Measurements from ENCODE around the gene FKBP15.

FKBP15 gene

GRCh38 chr9:113228130-113228665 lies 7.1 kb upstream of the FKBP15 start:
- DNase-seq (ENCODE audit: low read depth): no peak

- DNase-seq (ENCODE audit: low read depth): no peak
Observed at GRCh38 chr9:113227436-113227835, 6.4 kb upstream of the FKBP15 start.

DNA sequence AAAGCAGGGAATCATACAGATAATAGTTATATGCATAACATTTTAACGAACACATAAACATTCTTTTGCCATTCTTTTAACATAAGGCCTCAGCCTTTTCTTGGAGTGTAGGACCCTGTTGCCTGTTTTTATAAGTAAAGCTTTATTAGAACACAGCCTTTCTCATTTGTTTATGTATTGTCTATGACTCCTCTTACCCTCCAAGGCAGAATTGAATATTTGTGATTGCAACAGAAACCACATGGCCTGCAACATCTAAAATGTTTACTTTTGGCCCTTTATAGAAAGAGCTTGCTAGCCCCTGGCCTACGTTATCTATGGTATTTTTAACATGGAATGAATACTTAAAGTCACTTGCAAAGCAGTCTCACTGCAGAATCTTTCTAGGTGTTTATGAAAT lies 2.9 kb upstream of the FKBP15 start:
- no peak for DNase-seq (ENCODE audit: low read depth)

- no peak for DNase-seq (ENCODE audit: low read depth)
Observed at GRCh38 chr9:113222482-113222841, 1.4 kb upstream of the FKBP15 start.

- no peak for DNase-seq (ENCODE audit: low read depth)
Observed at GRCh38 chr9:113221800-113222481, 864 bp upstream of the FKBP15 start.

- no peak for DNase-seq (ENCODE audit: low read depth)
Observed at GRCh38 chr9:113220467-113221002, 542 bp downstream of the FKBP15 start.

DNA sequence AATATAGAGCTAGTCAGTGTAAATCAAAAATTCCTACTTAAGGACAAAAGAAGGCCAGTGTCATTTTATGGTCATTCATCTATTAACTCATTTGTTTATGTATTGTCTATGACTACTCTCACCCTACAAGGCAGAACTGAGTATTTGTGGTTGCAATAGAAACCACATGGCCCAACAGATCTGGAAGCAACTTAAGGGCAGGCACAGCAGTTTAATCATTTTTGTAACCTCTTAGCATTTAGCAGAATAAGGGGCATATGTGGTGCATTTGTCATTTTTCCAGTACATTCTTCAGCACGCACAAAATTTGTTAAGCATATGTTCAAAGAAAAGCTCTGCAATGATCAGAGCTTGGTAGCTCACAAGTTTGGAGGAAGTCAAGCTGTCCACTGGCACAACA lies 1.1 kb downstream of the FKBP15 start:
- DNase-seq (ENCODE audit: low read depth): no peak

DNA sequence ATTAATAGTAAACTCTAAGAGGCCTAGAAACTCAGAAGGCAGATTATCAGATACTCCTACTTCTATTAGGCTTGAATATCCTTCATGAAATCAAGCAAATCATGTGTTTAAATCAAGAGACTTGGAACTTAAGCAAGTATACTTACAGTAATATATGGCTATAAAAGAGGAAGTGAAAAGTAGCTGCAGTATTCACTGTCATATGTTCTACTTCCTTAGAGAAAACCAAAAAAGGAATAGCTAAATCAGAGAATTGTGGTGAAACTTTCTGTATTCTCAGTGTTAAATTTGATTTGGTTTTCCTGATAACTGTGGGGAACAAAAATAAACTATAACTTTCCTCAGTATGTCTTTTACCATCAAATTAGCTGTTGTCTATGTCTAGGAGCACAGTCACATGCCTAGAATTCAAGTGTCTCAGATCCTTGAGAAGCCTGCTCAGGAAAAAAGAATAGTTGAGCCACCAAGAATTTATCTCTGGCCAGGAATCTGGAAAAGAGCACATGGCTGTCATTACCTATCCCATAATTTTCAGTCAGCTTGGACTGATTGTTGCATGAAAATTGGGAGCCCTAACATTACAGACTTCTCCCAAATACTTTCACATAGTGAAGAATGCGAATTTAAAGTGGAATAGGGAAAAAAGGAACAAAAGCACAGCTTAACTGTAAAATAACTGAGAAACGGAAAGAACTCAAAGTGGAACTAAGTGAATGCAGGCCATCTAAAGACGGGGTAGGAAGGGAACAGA lies 1.7 kb downstream of the FKBP15 start:
- no peak for DNase-seq (ENCODE audit: low read depth)

- no peak for DNase-seq (ENCODE audit: low read depth)
Observed at GRCh38 chr9:113216406-113216805, 4.7 kb downstream of the FKBP15 start.

DNA sequence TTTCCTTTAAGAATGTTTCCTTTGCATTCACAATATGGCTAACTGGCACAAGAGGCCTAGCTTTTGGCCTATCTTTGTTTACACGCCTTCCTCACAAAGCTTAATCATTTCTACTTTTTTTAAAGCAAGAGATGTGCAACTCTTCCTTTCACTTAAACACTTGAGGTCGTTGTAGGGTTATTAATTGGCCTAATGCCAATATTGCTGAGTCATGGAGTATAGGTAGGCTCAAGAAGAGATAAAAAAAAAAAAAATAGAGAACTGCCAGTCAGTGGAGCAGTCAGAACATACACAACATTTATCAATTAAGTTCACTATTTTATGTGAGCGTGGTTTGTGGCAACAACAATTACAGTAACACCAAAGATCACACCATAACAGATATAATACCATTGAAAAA lies 5.9 kb downstream of the FKBP15 start:
- DNase-seq (ENCODE audit: low read depth): no peak

DNA sequence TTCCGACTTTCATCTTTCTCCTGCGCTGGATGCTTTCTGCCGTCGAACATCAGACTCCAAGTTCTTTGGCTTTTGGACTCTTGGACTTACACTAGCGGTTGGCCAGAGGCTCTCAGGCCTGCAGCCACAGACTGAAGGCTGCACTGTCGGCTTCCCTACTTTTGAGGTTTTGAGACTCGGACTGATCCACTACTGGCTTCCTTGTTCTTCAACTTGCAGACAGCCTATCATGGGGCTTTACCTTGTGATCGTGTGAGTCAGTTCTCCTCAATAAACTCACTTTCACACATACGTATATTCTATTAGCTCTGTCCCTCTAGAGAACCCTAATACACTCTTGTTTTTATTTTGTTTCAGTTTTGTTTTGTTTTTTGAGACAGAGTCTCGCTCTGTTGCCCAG lies 10.3 kb downstream of the FKBP15 start:
- DNase-seq (ENCODE audit: low read depth): no peak

DNA sequence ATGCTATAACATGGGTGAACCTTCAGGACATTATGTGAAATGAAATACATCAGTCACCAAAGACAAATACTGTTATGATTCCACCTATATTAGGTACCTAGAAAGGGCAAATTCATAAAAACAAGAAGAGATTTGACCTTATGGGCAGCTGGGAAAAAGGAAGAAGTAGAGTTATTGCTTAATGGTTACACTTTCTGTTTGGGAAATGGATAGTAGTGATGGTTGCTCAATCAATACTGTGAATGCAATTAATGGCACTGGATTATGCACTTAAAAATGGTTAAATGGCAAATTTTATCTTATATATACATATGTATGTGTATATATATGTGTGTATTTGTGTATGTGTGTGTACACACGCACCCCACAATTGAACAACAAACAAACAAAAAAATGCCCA lies 15.2 kb downstream of the FKBP15 start:
- no peak for DNase-seq (ENCODE audit: low read depth)

DNA sequence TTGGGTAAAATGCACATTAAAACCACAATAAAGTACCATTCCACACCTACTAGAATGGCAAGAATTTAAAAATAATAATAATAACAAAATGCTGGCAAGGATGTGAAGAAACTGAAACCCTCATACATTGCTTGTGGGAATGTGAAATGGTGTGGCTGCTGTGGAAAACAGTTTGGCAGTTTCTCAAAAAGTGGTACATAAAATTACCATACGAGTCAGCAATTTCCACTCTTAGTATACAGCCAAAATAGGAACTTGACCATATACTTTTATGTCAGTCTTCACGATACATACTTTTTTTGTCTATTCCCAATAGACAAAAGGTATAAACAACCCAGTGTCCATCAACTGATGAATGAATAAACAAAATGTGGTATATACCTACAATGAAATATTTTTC lies 15.6 kb downstream of the FKBP15 start:
- no peak for DNase-seq (ENCODE audit: low read depth)

GRCh38 chr9:113199683-113200329 lies 21.3 kb downstream of the FKBP15 start:
- no peak for DNase-seq (ENCODE audit: low read depth)

DNA sequence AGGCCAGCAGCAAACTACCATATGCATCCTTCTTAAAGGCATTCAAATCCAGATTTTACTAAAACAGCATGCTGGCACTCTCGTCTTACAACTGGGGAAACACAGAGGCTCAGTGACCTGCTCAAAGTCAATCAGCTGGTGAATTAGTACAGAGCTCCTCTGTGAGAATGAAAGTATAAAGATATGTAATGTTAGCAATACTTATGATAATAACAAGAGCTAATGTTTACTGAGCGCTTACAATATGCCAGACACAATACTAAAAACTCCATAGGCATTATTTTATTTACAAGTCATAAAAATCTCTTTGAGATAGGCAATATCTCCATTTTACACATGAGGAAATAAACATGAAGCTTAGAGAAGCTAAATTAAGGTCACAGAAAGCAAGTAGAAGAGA lies 28.6 kb downstream of the FKBP15 start:
- DNase-seq (ENCODE audit: low read depth): no peak

DNA sequence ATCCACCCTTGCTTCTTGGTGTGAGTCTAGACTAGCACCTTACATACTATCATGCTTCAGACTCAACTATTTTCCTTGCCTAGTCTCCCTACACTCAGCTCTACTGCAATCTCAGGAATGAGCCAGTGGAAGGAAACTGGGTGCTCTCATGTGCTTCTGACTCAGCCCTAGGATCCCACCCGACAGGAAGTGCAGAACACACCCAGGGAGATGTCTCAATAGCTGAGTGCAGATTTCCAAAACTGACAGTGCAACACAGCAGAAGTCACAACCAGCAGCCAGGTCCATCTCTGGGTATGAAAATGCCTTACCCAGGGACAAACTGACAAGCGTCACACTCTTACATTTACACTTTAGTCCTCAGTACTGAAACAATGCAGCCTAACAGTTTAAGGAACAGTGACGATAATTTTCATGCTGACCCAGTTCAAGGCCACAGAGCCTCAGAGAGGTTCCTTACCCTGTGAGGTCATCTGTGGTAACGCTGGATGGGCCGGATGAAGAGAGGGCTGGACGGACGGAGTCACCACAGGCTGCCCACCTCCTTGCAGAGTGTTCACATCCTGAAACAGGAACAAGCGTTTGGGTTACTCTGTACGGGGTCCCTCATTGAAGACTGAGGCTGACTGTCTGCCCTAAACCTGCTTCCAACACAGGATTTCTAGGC lies 33.0 kb downstream of the FKBP15 start:
- DNase-seq (ENCODE audit: low read depth): no peak

DNA sequence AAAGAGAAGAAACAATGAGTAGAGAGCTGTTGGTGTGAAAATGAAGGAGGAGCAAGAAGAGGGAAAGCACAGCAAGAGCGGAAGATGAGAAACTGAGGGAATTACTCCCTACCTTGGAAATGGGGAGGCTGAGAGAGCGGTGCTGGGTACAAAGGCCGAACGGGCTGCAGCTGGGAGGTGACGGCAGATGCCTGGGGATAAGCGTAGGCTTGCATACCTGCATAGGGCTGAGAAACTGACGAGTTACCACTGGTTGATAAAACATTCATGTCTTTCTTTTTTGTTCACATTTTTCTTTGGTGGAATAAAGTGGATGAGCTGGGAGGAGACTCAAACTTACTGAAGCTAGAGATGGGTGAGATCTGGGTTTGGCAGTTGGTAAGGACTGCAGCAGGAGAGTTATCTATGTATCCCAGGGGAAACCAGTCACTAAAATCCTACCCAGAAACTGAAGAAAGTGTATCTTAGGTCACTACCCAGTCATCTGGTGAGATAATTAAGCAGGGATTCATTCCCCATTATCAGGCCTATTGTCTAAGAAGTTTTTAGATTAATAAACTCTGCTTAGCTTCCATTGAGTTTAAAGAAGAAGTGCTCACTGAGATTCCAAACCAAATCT lies 34.8 kb downstream of the FKBP15 start:
- DNase-seq (ENCODE audit: low read depth): no peak

DNA sequence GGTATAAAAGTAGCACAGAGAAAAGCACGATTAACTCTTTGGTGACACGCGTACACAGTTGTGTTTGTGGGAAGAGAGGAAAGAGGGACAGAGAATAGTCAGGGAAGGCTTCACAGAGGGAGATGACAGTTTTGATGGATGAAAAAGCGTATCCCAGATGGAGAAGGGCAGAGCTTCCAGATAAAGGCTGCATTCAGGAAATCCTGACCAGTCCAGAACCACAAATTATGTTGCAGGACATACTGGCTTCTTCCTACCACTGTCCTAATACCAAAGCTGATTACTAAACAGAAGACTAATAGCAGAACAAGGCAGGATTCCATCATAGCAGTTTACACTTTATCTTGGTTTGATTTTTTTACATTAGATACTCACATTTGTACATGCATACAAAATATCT lies 35.8 kb downstream of the FKBP15 start:
- DNase-seq (ENCODE audit: low read depth): no peak

DNA sequence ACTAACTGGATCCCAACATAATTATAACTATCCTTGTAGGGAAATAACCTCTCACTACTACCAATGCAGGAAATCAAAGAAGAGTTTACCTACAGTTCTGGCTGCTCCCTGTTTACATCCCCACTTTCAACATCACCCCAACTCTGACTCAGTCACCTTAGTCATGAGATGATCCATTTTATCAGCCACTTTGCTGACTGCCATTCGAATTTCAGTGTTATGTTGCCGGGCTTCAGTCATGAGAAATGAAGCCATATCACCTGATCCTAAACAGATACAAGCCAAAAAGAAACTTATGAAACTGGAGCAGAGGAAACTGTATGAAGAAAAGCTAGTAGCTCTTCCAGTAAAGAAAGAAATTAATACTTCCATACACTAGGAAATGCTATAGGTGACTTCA lies 36.5 kb downstream of the FKBP15 start:
- no peak for DNase-seq (ENCODE audit: low read depth)

GRCh38 chr9:113183956-113184488 lies 37.1 kb downstream of the FKBP15 start:
- DNase-seq (ENCODE audit: low read depth): no peak

- no peak for DNase-seq (ENCODE audit: low read depth)
Observed at GRCh38 chr9:113181165-113181564, 39.9 kb downstream of the FKBP15 start.

DNA sequence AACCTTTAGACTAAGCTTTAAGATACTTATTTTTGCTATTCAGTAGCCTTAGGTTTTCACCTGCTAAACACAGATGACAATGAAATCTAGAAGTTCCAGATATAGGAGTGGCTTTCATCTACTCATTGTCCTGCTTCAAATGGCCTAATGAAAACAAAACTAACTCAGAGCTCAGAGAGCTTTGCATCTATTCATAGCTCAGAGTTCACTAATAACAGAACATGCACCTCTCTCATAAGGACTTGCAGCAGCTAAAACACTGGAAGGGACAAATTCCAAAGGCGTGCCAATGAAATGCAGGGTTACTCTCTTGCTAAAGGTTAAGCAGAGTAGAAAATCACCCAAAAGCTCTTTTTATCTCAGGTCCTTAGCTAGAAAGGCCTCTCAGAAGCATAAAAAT lies 41.2 kb downstream of the FKBP15 start:
- DNase-seq (ENCODE audit: low read depth): no peak

Data from CMK (cell line).